GM12878 (cell line): ENCODE measurements around the gene FNDC11. TPM values are rescaled to one million over a fixed set of nuclear protein-coding genes. Genes with fewer than 3 reads are reported as not detected.

Experiments
- ATAC-seq: fragments of 200-7000 bp; cut with Tn5 transposase; 3 replicates; pipeline ENCODE4 v1.9.1; 2020; ENCODE audit warnings: mild to moderate bottlenecking, moderate library complexity
- BruUV-seq: library from RNA; stranded (reverse); fragments of 400-500 nt; replicated peaks from 2 replicates; lab custom pipeline; 2021; lab: Mats Ljungman, UMichigan
- CTCF ChIA-PET: fragments of 300-600 bp; sonication (Branson Sonifier 250); formaldehyde crosslinking; extraction: SDS; loops from one replicate; lab custom pipeline; 2021; ENCODE audit warnings: inconsistent platforms; lab: Yijun Ruan, JAX
- POLR2A ChIA-PET: fragments of 350-600 bp; formaldehyde crosslinking; extraction: SDS; loops from one replicate; lab custom pipeline; 2021; ENCODE audit warnings: inconsistent platforms; lab: Charles Lee
- RAD21 ChIA-PET: fragments of 300-600 bp; sonication (Branson Sonifier 250); formaldehyde crosslinking; loops from one replicate; lab custom pipeline; 2023; ENCODE audit warnings: antibody characterized with exemption; ENCODE audit not compliant: unreplicated experiment; lab: Charles Lee
- SMC1A ChIA-PET: fragments of 300-600 bp; sonication (Branson Sonifier 250); formaldehyde crosslinking; loops from one replicate; lab custom pipeline; 2023; ENCODE audit not compliant: unreplicated experiment, uncharacterized antibody; lab: Charles Lee
- DNase-seq: peaks from one replicate; pipeline ENCODE4 v3.0.0-alpha.2; 2011; ENCODE audit warnings: low read depth, low spot score
- FAIRE-seq: peaks from 3 replicates; lab custom pipeline; 2011; peaks lifted over from hg19 to GRCh38; lab: Jason Lieb, UNC
- H2AFZ ChIP-seq: 2 replicates; pipeline ENCODE4 v1.6.0; 2011; ENCODE audit warnings: low read depth, low read length, control low read depth; ENCODE audit not compliant: control insufficient read depth
- H3K27ac ChIP-seq: 2 replicates; pipeline ENCODE4 v1.5.1; 2011; ENCODE audit warnings: control low read depth; ENCODE audit not compliant: control insufficient read depth, insufficient read depth
- H3K27me3 ChIP-seq, 2 experiments: replicated peaks in 1 of 2; 2 replicates each; pipeline versions ENCODE4 v1.6.0 to v1.6.1; 2011; ENCODE audit warnings: low read length in 1 of 2; ENCODE audit not compliant: control insufficient read depth in 2 of 2, insufficient read depth in 2 of 2
- H3K36me3 ChIP-seq, 2 experiments: 2 replicates each; pipeline ENCODE4 v1.5.1; 2011; ENCODE audit warnings: low read length in 1 of 2; ENCODE audit not compliant: control insufficient read depth in 2 of 2, insufficient read depth in 2 of 2
- H3K4me1 ChIP-seq: 2 replicates; pipeline ENCODE4 v1.6.1; 2011; ENCODE audit warnings: mild to moderate bottlenecking, low read length, moderate library complexity, mixed read lengths; ENCODE audit not compliant: control insufficient read depth, insufficient read depth
- H3K4me2 ChIP-seq: 2 replicates; pipeline ENCODE4 v1.6.0; 2011; ENCODE audit warnings: control low read depth; ENCODE audit not compliant: control insufficient read depth, insufficient read depth
- H3K4me3 ChIP-seq: fragments of 200-600 bp; sonication (generic); 2 replicates; pipeline ENCODE4 v1.5.1; 2016
- H3K79me2 ChIP-seq: 2 replicates; pipeline ENCODE4 v1.6.0; 2011; ENCODE audit warnings: low read length; ENCODE audit not compliant: control insufficient read depth, insufficient read depth
- H3K9ac ChIP-seq: 2 replicates; pipeline ENCODE4 v1.8.0; 2011; ENCODE audit warnings: low read length, control low read depth, mixed read lengths; ENCODE audit not compliant: control insufficient read depth, insufficient read depth
- H3K9me3 ChIP-seq: replicated peaks from 3 replicates; pipeline ENCODE4 v1.5.1; 2011; ENCODE audit warnings: mild to moderate bottlenecking, low read length; ENCODE audit not compliant: control insufficient read depth, insufficient read depth
- H4K20me1 ChIP-seq: 2 replicates; pipeline ENCODE4 v1.6.0; 2011; ENCODE audit not compliant: control insufficient read depth, insufficient read depth
- CBX3 ChIP-seq: fragments of 200-600 bp; sonication (generic); IDR thresholded peaks from 2 replicates; pipeline ENCODE4 v1.6.1; 2016; ENCODE audit warnings: low read depth, borderline replicate concordance
- IKZF2 ChIP-seq, 2 experiments: fragments of 450-650 bp; IDR thresholded peaks; 2 replicates each; pipeline ENCODE4 v1.6.1; 2017; ENCODE audit warnings: mild to moderate bottlenecking in 2 of 2, moderate library complexity in 2 of 2
- JUND ChIP-seq: IDR thresholded peaks from 2 replicates; pipeline ENCODE4 v1.6.1; 2012; ENCODE audit warnings: low read depth, mild to moderate bottlenecking, low read length, improper control_type of control experiment, moderate library complexity
- KDM1A ChIP-seq: fragments of 200-600 bp; sonication (generic); IDR thresholded peaks from 2 replicates; pipeline ENCODE4 v1.6.1; 2016; ENCODE audit warnings: borderline replicate concordance
- MEF2A ChIP-seq: IDR thresholded peaks from 2 replicates; pipeline ENCODE4 v1.6.1; 2011; ENCODE audit warnings: low read depth, mild to moderate bottlenecking, low read length, moderate library complexity; ENCODE audit not compliant: insufficient read depth
- NBN ChIP-seq: fragments of 450-650 bp; IDR thresholded peaks from 2 replicates; pipeline ENCODE4 v1.6.1; 2016
- PAX8 ChIP-seq: fragments of 450-650 bp; IDR thresholded peaks from 2 replicates; pipeline ENCODE4 v1.6.1; 2017; ENCODE audit warnings: mild to moderate bottlenecking, moderate library complexity
- POLR2A ChIP-seq: IDR thresholded peaks from 2 replicates; pipeline ENCODE4 v1.6.1; 2011; ENCODE audit warnings: low read depth, mild to moderate bottlenecking, low read length
- RFX5 ChIP-seq: IDR thresholded peaks from 2 replicates; pipeline ENCODE4 v1.6.1; 2011; ENCODE audit warnings: low read depth, low read length, improper control_type of control experiment
- SMAD1 ChIP-seq: fragments of 450-650 bp; IDR thresholded peaks from 2 replicates; pipeline ENCODE4 v1.6.1; 2018; ENCODE audit warnings: mild to moderate bottlenecking, low read depth; ENCODE audit not compliant: partially characterized antibody
- SPI1 ChIP-seq: IDR thresholded peaks from 2 replicates; pipeline ENCODE4 v1.6.1; 2011; ENCODE audit warnings: low read depth, mild to moderate bottlenecking, low read length, moderate library complexity, borderline replicate concordance; ENCODE audit not compliant: insufficient read depth
- SRF ChIP-seq, 2 experiments: IDR thresholded peaks; 2 replicates each; pipeline ENCODE4 v1.6.1; 2011; ENCODE audit warnings: low read depth in 2 of 2, low read length in 2 of 2, mild to moderate bottlenecking in 1 of 2, moderate library complexity in 1 of 2
- TARDBP ChIP-seq: IDR thresholded peaks from 2 replicates; pipeline ENCODE4 v1.6.1; 2016; ENCODE audit warnings: borderline replicate concordance
- USF1 ChIP-seq: IDR thresholded peaks from 2 replicates; pipeline ENCODE4 v1.6.1; 2011; ENCODE audit warnings: borderline replicate concordance, low read depth, mild to moderate bottlenecking, moderate library complexity, mixed read lengths, low read length; ENCODE audit not compliant: insufficient read depth; ENCODE audit errors: extremely low read length
- ZNF274 ChIP-seq: IDR thresholded peaks from one replicate; pipeline ENCODE4 v1.8.0; 2011; ENCODE audit not compliant: insufficient read length, insufficient read depth
- WGBS: methylation state at CpG from one replicate; pipeline ENCODE4 v1.1.6; 2016; ENCODE audit warnings: low lambda C conversion rate; ENCODE audit not compliant: insufficient replicate concordance, insufficient coverage; ENCODE audit errors: missing lambda C conversion rate; 5-methylcytosine and 5-hydroxymethylcytosine counted together
- in situ Hi-C: fragments of 300-500 bp; cut with MboI; formaldehyde crosslinking; loops from 9 replicates; pipeline ENCODE4 v1.14.3; 2018; ENCODE audit warnings: mixed read lengths
- intact Hi-C: fragments of 100-400 bp; cut with micrococcal nuclease; formaldehyde crosslinking; loops from one replicate; pipeline ENCODE4 v1.14.2; 2022; ENCODE audit not compliant: unreplicated experiment
- polyA plus RNA-seq, 11 experiments: library from polyadenylated mRNA; depleted of rRNA in 4 of 11; unstranded in 6 of 11; stranded (reverse) in 5 of 11; fragments of >200 nt; fragmentation: Nextera tagmentation in 4 of 11; fragmentation: Illumina TruSeq in 1 of 11; extraction: Ambion mirVana in 4 of 11; extraction: Trizol in 1 of 11; gene quantifications; 1 replicate in 1 of 11; 2 replicates in 10 of 11; pipeline versions ENCODE4 v1.2.1 to v1.2.3, GENCODE V29; 2011 to 2016; ENCODE audit warnings: inconsistent platforms in 2 of 11, missing spikeins in 2 of 11, low read depth in 1 of 11
- total RNA-seq, 4 experiments: library from RNA; depleted of rRNA in 3 of 4; stranded (reverse); fragments of >200 nt in 3 of 4; fragmentation: Illumina TruSeq in 1 of 4; extraction: Trizol in 1 of 4; gene quantifications; 2 replicates each; pipeline versions ENCODE4 v1.2.1 to v1.2.3, GENCODE V29; 2013 to 2021

Gene FNDC11
- total and polyA plus RNA-seq, 10 of the 15 experiments (the other 5 are each of a cell fraction or from before 2014, with no cell fraction given), result 0.09 to 0.72 (median 0.34) TPM; not detected in 2

DNA sequence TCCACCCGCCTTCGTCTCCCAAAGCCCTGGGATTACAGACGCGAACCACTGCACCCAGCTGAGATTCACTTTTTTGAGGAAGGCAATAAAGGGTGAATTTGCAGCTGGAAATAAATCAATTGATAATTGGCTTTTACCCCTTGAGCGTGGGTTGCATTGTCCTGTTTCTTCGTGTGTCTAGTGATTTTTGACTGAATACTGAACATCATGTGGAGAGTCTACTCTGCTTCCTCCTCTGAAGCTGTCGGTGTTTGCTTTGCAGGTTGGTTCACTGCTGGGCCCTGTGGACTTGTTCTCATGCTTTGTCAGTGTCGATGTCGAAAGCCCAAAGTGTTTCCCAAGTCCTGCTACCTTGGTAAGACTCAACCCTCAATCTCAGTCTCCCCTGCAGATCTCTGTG lies 49.3 kb upstream of the FNDC11 start:
- ATAC-seq (no peak), FAIRE-seq (no peak), DNase-seq (no peak)
- ChIA-PET CTCF (interaction anchor here (1.0 to 1.2 kb wide), 2 partner anchors 8 to 33 kb away, joined by 3 to 5 read pairs; no protein-coding TSS in a partner anchor), POLR2A (no interaction called here), RAD21 (no interaction called here), SMC1A (no interaction called here)
- Histone ChIP-seq H3K4me1 (no peaks in the 10 kb centered on the region), H4K20me1 (no peaks in the 10 kb centered on the region), H3K4me2 (no peak overlapping the region), H3K36me3 (no peaks in the 10 kb centered on the region), H3K27me3 (no peaks in the 10 kb centered on the region; a peak in 2 of 4 replicates), H3K9ac (no peak overlapping the region), H3K9me3 (no peaks in the 10 kb centered on the region; the same call in 2 of the 3 replicates), H3K4me3 (no peak overlapping the region), H3K79me2 (no peaks in the 10 kb centered on the region), H2AFZ (no peak overlapping the region), H3K27ac (no peak overlapping the region)
- intact Hi-C loops (no loop called here), in situ Hi-C loops (no loop called here)
- no peak for TF ChIP-seq TARDBP
- no peak for TF ChIP-seq USF1
- no peak for TF ChIP-seq SMAD1
- TF ChIP-seq POLR2A, result no peak
- no peak for TF ChIP-seq ZNF274
- TF ChIP-seq PAX8, result no peak
- TF ChIP-seq RFX5, result no peak
- TF ChIP-seq SRF (IDR thresholded peaks at IDR 0.05; ENCODE audit: low read depth in 2 of 2, low read length in 2 of 2), result no peak
- no peak for TF ChIP-seq KDM1A
- TF ChIP-seq NBN, result no peak
- no peak for TF ChIP-seq JUND
- no peak for TF ChIP-seq SPI1
- TF ChIP-seq IKZF2 (IDR thresholded peaks at IDR 0.05), result no peak
- no peak for TF ChIP-seq MEF2A
- TF ChIP-seq CBX3, result no peak
- no TSS peak for BruUV-seq
- 55% methylated on average over 9 of the region's 9 CpGs for WGBS
